DND-41 (cell line): Measurements from ENCODE around the gene SNTA1.
"Not testable (repeated sequence)": the region's sequence is repeated elsewhere in the genome, so short reads cannot be mapped to it uniquely, and the experiment has no call there.

Source experiments
- ATAC-seq: fragments of 200-7000 bp; cut with Tn5 transposase; 3 replicates; pipeline ENCODE4 v1.9.1; 2021; ENCODE audit warnings: low read depth; ENCODE audit not compliant: insufficient read depth
- DNase-seq: peaks from one replicate; pipeline ENCODE4 v3.0.0-alpha.2; 2020
- H2AFZ ChIP-seq: 2 replicates; pipeline ENCODE4 v1.6.0; 2012; ENCODE audit warnings: low read depth, low read length
- H3K27ac ChIP-seq: 2 replicates; pipeline ENCODE4 v1.5.1; 2012; ENCODE audit warnings: low read length, inconsistent platforms
- H3K27me3 ChIP-seq: fragments of 200-600 bp; sonication (generic); 2 replicates; pipeline ENCODE4 v1.6.0; 2012; ENCODE audit warnings: low read length, mild to moderate bottlenecking, inconsistent platforms; ENCODE audit not compliant: insufficient read depth, poor library complexity
- H3K36me3 ChIP-seq: 2 replicates; pipeline ENCODE4 v1.5.1; 2012; ENCODE audit warnings: low read length, inconsistent platforms; ENCODE audit not compliant: insufficient read depth
- H3K4me1 ChIP-seq: 2 replicates; pipeline ENCODE4 v1.5.1; 2012; ENCODE audit warnings: mild to moderate bottlenecking, low read length; ENCODE audit not compliant: insufficient read depth
- H3K4me2 ChIP-seq: 2 replicates; pipeline ENCODE4 v1.6.0; 2012; ENCODE audit warnings: mild to moderate bottlenecking, moderate library complexity, low read length, inconsistent platforms; ENCODE audit not compliant: insufficient read depth
- H3K4me3 ChIP-seq, 2 experiments: fragments of 200-600 bp in 1 of 2; shearing (Covaris generic) in 1 of 2; 2 replicates each; pipeline ENCODE4 v1.5.1; 2012 to 2016; ENCODE audit warnings: inconsistent platforms in 2 of 2, low read length in 2 of 2, mild to moderate bottlenecking in 2 of 2, low read depth in 1 of 2, moderate library complexity in 1 of 2
- H3K79me2 ChIP-seq: 2 replicates; pipeline ENCODE4 v1.6.0; 2012; ENCODE audit warnings: low read length, inconsistent platforms; ENCODE audit not compliant: insufficient read depth
- H3K9ac ChIP-seq: 2 replicates; pipeline ENCODE4 v1.6.0; 2012; ENCODE audit warnings: low read depth, mild to moderate bottlenecking, inconsistent platforms, low read length, moderate library complexity
- H3K9me3 ChIP-seq: 2 replicates; pipeline ENCODE4 v1.5.1; 2012; ENCODE audit warnings: low read length, moderate library complexity, mild to moderate bottlenecking, inconsistent platforms; ENCODE audit not compliant: insufficient read depth, severe bottlenecking
- H4K20me1 ChIP-seq: 2 replicates; pipeline ENCODE4 v1.6.0; 2012; ENCODE audit warnings: low read length; ENCODE audit not compliant: insufficient read depth
- EZH2 ChIP-seq: IDR thresholded peaks from 3 replicates; pipeline ENCODE4 v1.6.1; 2012; ENCODE audit warnings: borderline replicate concordance, low read depth, mild to moderate bottlenecking, moderate library complexity, low read length, inconsistent platforms; ENCODE audit not compliant: severe bottlenecking
- TF ChIP-seq, protein P1 (sequence below): IDR thresholded peaks from 2 replicates; pipeline ENCODE4 v1.5.1; 2012; ENCODE audit warnings: borderline replicate concordance, low read length, moderate library complexity, mild to moderate bottlenecking; ENCODE audit not compliant: poor library complexity, severe bottlenecking; ENCODE audit errors: extremely low read depth

SNTA1 gene

DNA sequence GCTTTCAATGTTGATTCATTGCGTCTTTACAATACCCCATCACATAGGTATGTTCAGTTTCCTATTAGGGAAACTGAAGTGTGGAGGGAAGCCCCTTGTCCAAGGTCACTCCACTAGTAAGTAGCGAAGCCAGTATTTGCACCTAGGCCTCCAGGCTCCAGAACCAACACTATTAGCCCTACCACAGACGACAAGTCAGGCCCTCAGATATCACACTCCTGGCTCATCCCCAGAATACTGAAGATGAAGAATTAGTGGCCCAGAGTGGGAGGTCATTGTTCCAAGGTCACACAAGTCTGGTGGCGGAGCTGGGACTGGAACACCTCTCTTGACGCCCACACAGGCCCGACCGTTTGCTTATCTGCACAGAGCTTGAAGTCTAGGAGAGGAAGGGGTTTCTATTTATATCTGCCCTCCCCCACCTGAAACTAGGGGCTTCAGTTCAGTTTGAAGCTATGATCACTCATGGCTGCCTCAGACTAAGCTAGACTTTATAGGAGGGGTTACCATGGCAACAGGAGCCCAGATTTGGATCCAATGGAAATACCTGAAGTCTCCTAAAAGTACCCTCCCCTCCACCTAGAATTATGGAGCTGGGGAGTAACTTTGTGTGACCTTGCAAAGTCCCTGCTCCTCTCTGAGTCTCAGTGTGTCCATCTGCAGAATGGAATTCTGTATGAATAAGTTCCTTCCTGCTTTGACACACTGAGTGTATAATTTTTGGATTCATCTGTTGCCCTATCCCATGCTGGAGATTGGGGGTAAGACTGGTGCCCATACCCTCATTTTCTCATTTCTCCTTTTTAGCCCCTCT is 2.2 kb downstream of the SNTA1 start:
- Histone ChIP-seq H3K9me3 (no peaks in the 10 kb centered on the region), H3K4me2 (no peak overlapping the region), H3K9ac (no peak overlapping the region), H4K20me1 (no peaks in the 10 kb centered on the region), H3K4me1 (peaks cover 25% of the 10 kb centered on the region), H3K79me2 (no peaks in the 10 kb centered on the region), H3K27me3 (peaks cover 10% of the 10 kb centered on the region), H2AFZ (no peak overlapping the region), H3K4me3 (no peak overlapping the region), H3K27ac (no peak overlapping the region), H3K36me3 (no peaks in the 10 kb centered on the region)
- no peak for ATAC-seq
- TF ChIP-seq, protein P1, sequence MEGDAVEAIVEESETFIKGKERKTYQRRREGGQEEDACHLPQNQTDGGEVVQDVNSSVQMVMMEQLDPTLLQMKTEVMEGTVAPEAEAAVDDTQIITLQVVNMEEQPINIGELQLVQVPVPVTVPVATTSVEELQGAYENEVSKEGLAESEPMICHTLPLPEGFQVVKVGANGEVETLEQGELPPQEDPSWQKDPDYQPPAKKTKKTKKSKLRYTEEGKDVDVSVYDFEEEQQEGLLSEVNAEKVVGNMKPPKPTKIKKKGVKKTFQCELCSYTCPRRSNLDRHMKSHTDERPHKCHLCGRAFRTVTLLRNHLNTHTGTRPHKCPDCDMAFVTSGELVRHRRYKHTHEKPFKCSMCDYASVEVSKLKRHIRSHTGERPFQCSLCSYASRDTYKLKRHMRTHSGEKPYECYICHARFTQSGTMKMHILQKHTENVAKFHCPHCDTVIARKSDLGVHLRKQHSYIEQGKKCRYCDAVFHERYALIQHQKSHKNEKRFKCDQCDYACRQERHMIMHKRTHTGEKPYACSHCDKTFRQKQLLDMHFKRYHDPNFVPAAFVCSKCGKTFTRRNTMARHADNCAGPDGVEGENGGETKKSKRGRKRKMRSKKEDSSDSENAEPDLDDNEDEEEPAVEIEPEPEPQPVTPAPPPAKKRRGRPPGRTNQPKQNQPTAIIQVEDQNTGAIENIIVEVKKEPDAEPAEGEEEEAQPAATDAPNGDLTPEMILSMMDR: no peak
- no peak for TF ChIP-seq EZH2
- DNase-seq: no peak

DNA sequence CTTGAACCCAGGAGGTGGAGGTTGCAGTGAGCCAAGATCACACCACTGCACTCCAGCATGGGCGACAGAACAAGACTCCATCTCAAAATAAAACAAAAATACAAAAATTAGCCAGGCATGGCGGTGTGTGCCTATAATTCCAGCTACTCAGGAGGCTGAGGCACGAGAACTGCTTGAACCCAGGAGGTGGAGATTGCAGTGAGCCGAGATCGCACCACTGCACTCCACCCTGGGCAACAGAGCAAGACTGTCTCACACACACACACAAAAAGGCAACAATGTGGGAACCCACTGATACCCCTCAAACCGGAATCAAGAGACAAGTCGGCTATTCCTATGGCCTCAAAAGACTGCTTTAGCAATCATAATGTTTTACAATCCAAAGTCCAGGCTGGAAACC is 3.0 kb downstream of the SNTA1 start:
- not testable (repeated sequence) for H3K9me3 ChIP-seq, H3K27ac ChIP-seq, H3K27me3 ChIP-seq, H3K4me2 ChIP-seq, H3K9ac ChIP-seq, DNase-seq, H4K20me1 ChIP-seq, ATAC-seq, H3K36me3 ChIP-seq, H2AFZ ChIP-seq, H3K79me2 ChIP-seq, H3K4me3 ChIP-seq
- H3K4me1 ChIP-seq: peaks cover 25% of the 10 kb centered on the region

DNA sequence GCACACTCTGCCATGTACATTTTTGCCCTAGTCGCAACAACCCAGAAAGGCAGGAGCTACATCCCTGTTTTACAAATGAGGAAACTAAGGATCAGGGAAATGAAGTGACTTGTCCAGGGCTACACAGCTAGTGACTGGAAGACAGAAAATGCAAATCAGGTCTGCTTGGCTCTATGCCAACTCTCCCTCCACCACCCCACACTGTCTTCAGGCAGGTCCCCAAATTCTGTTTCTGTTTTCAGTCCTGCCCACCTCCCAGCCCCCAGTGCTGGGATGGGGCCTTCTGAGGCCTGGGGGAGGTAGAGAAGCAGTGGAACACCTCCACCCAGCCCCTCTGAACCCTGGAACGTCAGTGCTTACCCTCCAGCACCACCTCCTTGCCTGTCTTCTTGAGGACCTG is 5.1 kb downstream of the SNTA1 start:
- no peak overlapping the region for H3K9ac ChIP-seq
- H3K4me1 ChIP-seq: peaks cover 9% of the 10 kb centered on the region
- ATAC-seq (no peak), DNase-seq (no peak)
- no peaks in the 10 kb centered on the region for H3K79me2 ChIP-seq
- no peaks in the 10 kb centered on the region for H3K36me3 ChIP-seq
- no peaks in the 10 kb centered on the region for H3K9me3 ChIP-seq
- no peak overlapping the region for H3K4me3 ChIP-seq
- no peak for TF ChIP-seq EZH2
- TF ChIP-seq, protein P1: no peak
- no peak overlapping the region for H3K4me2 ChIP-seq
- H4K20me1 ChIP-seq: no peaks in the 10 kb centered on the region
- H3K27ac ChIP-seq: no peak overlapping the region
- H2AFZ ChIP-seq: no peak overlapping the region
- peaks cover 6% of the 10 kb centered on the region for H3K27me3 ChIP-seq

DNA sequence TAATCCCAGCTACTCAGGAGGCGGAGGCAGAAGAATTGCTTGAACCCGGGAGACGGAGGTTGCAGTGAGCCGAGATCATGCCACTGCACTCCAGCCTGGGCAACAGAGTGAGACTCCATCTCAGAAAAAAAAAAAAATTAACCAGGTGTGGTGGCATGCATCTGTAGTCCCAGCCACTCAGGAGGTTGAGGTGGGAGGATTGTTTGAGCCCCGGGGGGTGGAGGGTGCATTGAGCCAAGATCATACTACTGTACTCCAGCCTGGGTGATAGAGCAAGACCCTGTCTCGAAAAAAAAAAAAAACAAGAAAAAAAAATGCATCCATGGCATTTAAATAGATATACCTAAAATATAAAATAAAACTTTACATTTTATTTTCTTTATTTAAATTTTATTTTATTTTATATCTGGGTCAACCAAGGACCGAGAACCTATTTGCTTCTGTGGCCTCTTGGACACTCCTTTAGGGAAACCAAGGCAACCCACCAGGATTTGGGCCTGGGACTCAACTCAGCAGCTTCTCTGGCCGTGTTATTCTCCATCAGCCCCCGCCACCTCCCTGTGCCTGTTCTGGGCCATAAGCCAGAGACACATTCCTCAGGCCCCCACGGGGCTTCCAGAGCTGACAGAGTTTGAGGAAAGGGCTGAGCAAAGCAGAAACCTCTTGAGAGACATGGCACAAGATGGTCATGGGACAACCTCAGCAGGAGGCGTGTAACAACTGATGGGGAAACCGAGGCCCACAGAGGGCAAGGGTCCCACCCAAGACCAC is 6.2 kb downstream of the SNTA1 start:
- no peaks in the 10 kb centered on the region for H3K36me3 ChIP-seq
- no peak overlapping the region for H3K4me3 ChIP-seq
- H3K4me1 ChIP-seq: no peaks in the 10 kb centered on the region
- H3K9me3 ChIP-seq: no peaks in the 10 kb centered on the region
- H4K20me1 ChIP-seq: no peaks in the 10 kb centered on the region
- no peak overlapping the region for H3K9ac ChIP-seq
- DNase-seq: no peak
- no peaks in the 10 kb centered on the region for H3K79me2 ChIP-seq
- no peak for TF ChIP-seq EZH2
- TF ChIP-seq, protein P1: no peak
- no peak overlapping the region for H3K4me2 ChIP-seq
- H3K27ac ChIP-seq: no peak overlapping the region
- no peak for ATAC-seq
- H3K27me3 ChIP-seq: no peaks in the 10 kb centered on the region
- no peak overlapping the region for H2AFZ ChIP-seq
